NCI-H128 (cell line): Measurements from ENCODE around the gene PRRX2.

Source experiments
- DNase-seq: peaks from one replicate; lab custom pipeline; 2025; ENCODE audit not compliant: unreplicated experiment; lab: John Stamatoyannopoulos, UW

Gene PRRX2

DNA sequence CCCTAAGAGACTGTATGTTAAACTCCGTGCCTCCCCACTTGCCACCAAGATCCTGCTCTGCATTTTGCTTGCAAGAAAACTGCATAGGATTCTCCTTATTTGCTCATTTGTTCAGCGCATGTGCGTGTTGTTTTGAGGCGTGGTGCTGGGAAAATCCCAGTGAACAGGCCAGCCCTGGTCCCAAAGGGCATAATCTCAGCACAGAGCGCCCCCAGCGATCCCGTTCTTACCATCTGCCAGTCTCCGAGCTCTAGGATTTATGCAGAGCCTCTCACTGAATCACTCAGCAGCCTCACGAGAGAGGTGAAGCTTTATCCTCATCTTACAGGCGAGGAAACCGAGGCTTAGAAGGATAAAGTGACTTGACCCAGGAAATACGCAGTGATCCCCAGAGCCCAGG is 11.5 kb downstream of the PRRX2 start:
- DNase-seq, result no peak

DNA sequence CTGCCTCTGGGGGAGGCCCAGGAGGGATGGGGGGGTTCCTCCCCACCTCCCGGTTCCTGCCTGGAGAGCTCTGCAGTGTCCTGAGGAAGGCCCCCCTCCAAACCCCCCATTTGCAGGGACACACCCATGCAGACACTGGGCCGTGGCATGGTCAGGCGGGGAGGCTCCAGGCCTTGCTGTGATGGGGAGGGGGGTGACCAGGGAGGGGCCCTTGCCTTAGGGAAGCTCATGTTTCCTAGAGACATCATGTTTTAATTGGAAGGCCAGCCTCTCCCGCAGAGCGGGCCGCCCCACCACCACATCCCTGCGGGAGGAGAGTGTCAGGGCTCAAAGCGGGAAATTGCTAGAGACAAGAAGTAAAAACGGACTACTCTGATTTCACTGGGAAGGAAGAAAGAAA is 12.0 kb downstream of the PRRX2 start:
- no peak for DNase-seq

- no peak for DNase-seq
Measured at GRCh38 chr9:129678844-129679243, 13.4 kb downstream of the PRRX2 start.

GRCh38 chr9:129679537-129679936 is 14.1 kb downstream of the PRRX2 start:
- DNase-seq, result no peak

- no peak for DNase-seq
Measured at GRCh38 chr9:129681924-129682323, 16.5 kb downstream of the PRRX2 start.

GRCh38 chr9:129682381-129682780 is 16.9 kb downstream of the PRRX2 start:
- no peak for DNase-seq

DNA sequence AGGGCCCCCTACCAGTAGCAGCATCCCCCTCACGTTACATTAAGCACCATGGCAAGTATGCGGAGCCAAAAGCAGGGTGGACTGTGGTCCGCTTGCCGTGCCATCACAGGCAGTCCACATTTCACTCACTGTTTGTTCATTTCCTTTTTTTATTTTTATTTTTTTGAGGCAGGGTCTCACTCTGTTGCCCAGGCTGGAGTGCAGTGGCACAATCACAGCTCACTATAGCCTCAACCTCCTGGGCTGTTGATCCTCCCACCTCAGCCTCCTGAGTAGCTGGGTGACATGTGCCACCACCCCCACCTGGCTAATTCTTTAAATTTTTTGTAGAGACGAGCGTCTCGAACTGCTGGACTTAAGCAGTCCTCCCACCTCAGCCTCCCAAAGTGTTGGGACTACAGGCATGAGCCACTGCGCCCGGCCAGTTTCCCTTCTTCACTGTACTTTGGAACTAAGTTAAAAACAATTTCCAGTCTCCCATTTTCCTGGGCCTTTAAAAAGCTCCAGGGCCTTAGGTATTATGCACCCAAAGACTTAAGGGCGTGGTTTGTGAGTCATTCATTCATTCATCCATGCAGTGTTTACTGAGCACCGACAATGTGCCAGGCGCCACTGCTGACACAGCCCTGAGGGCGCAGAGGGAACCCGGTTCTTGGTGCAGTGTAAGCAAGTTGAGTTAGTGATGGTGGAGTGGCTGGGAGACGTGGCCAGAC is 19.9 kb downstream of the PRRX2 start:
- DNase-seq, result no peak

GRCh38 chr9:129685933-129686259 is 20.4 kb downstream of the PRRX2 start:
- no peak for DNase-seq

DNA sequence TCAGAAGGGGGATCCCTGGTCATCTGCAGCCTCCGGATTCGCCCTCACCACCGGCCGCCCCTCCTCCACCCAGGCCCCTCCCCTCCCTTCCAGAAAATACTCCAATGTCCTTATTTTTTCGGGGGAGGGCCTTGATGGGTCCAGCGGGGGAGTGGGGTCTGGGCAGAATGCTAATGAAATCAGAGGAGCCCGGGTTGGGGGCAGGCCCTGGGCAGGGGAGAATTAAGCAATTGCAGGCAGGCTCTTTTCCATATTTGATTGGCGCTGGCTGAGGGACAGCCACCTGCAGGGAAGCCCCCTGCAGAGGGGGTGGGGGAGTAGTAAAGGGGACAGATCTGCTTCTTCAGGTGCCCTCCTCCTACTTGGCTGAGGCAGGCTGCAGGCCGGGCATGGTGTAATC is 21.3 kb downstream of the PRRX2 start:
- no peak for DNase-seq

DNA sequence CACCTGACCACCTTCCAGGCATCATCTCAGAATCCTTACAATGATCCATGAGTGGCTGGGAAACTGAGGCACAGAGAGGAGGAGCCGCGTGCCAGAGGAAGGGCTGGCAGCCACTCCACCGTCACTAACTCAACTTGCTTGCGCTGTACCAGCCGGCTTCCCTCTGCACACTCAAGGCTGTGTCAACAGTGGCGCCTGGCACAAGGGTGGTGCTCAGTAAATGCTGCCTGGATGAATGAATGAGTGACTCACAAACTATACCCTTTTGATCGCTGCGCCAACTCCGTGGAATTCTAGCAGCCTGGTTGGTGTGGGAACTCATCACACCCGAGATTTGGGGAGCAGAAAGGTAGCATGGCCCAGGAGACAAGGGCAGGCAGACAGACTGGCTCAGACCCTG is 21.9 kb downstream of the PRRX2 start:
- DNase-seq, result no peak

DNA sequence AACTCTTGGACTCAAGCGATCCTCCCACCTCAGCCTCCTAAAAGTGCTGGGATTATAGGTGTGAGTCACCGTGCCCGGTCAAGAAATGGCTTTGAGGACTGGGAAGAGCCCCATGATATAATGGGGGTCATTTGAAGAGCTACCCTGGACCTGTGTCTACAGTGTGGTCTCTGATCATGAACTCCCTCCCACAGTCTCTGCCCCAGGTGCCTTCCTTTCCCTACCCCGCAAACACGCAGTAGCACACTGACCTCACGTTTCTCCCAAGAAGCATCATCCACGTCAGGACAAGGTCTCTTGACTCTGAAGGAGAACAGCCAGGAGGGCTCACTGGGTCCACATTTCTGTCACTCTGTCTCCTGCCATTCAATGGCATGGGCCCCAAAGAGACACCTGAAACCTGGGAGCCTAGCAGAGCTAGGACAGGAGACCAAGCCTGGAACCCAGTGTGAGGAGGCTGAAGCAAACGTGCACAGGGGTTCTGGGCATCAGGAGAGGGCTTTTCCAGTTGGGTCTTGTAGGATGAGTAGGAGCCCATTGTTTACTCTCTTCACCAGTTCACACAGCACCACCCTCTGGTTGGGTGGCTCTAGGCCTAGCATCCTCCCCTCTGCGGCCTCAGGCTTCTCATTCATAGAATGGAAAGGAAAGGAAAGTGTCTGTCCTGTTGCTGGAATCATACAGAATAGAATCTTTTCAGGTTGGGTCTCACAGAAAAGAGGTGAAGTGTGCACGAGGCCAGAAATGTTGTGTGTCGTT is 23.0 kb downstream of the PRRX2 start:
- no peak for DNase-seq

DNA sequence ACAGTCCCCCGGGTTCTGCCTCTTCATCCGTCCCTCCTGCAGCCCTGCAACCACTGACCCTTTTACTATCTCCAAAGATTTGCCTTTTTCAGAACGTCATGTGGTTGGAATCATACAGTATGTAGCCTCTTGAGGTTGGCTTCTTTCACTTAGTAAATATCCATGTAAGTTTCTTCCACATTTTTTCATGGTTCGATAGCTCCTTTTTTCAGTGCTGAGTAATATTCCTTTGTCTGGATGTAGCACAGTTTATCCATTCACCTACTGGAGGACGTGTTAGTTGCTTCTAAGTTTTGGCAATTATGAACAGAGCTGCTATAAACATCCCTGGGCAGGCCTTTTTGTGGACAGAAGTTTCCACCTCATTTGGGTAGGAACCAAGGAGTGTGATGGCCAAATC is 27.1 kb downstream of the PRRX2 start:
- no peak for DNase-seq

DNA sequence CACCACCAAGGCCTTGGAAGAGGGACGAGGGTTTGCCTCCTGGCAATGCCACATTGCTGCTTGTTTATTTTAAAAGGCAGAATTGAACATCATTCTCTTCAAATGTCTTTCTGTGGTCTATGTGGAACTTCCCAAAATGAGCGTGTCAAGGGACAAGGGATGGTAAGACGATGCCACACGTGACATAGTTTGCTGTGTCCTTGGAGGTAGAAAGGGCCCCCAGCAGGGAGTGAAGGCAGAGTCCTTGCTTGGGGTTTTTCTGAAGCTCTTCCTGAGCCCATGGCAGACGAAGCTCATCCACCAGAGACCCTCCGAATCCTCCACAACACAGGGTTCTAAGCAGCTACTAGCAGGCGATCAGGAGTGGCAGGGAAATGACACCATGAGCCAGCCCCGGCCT is 28.3 kb downstream of the PRRX2 start:
- DNase-seq, result no peak

DNA sequence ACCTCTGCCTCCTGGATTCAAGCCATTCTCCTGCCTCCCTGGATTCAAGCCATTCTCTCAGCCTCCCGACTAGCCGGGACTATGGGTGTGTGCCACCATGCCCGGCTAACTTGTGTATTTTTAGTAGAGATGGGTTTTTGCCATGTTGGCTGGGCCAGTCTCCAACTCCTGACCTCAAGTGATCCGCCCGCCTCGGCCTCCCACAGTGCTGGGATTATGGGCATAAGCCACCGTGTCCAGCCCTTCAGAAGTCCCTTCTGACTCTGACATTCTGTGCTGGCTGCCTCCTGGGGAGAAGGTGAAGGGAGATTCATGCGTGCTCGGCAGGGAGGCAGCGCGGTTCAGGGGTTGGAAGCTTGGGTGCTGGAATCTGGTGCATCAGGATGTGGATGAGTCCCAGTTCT is 28.8 kb downstream of the PRRX2 start:
- DNase-seq, result no peak

DNA sequence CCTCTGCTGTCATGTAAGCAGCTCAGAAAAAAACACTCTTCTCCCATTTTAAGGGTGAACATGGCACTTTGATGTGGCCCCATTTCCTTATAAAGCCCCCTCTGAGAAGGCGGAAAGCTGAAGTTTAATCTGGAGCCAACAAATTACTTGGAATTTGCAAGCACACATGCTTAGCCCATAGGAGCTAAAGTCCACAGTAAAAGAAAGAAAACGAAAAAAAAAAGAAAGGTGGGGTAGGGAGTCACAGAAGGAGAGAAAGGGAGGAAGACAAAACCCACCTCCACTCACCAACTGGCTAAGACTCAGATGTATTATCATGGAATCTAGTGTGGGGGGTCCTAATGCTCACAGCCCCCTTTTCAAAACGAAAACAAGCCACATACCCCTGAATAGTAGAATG is 30.4 kb downstream of the PRRX2 start:
- DNase-seq, result no peak

GRCh38 chr9:129696944-129697655 is 31.7 kb downstream of the PRRX2 start:
- no peak for DNase-seq

DNA sequence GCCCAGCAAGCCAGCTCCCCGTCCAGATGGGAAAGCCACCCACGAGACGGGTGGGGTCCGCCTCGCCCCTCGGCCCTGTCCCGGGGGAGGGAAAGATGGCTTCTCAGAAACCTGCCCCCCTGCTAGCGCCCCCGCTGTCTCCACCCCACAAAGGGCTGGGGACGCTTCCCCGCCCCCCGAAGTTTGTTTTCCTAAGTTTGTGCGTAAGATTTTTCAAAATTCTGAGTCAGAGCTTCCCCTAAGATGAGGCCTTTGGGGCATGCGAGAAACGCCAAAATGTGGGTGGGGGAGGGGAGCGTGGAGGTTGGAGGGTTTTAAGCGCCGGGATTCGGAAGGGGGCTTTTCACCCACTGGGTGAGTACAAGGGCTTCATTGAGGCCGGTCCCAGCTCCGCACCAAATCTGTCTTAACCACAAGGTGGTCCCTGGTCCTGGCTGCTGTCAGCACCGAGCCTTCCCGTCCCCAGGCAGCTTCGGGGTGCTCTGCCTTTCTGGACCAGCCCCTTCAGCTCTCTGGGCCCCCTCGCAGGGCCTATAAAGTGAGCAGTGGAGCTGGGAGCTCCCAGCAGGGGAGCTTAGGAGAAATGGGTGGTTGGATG is 32.3 kb downstream of the PRRX2 start:
- DNase-seq, result no peak

DNA sequence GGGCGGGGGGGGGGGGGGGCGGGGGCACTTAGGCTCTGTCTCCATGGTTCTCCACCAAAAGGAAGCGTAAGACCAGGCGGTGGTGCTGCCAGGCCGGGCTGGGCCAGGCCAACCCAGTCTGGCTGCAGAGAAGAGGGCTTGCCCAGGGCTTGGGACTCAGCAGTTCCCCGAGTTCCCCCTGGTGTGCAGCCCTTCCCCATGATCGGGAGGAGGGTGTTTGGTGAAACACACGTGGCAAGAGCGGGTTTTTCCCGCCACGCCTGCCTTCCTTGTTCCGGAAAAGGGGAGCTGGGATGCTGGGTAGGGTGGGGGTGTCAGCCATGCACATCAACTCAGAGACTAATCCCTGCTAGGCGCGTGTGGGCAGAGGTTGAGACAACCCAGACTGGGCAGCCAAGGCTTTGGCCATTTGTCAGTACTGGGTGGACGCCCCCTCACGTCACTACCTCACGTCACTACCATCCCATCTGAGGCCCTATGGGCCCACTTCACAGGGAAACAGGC is 32.9 kb downstream of the PRRX2 start:
- no peak for DNase-seq

GRCh38 chr9:129701054-129701453 is 35.6 kb downstream of the PRRX2 start:
- no peak for DNase-seq

- no peak for DNase-seq
Measured at GRCh38 chr9:129701549-129701948, 36.1 kb downstream of the PRRX2 start.
